ENCODE measurements around the gene FOXO3.

FOXO3 gene

DNA sequence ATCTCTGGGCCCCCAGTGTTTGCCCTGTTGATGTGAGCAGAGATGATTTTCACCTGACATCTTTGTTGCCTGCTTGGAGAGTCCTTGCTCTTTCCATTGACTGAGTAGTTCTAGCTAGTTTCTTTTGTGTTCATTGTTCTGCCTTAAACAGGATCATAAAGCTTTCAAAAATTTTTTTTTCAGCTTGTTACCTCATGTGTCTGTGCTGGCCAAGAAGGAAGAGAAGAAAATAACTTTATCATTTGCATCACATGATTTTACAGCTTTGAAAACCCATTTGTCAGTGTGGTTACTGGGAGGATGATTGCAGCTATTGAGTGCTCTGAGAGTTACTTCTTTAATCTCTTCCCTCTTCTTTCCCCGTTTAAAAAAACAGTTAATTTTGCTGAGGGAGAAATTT is 16.0 kb downstream of the FOXO3 start:
- DNase-seq (ENCODE audit: low spot score), result no peak

DNA sequence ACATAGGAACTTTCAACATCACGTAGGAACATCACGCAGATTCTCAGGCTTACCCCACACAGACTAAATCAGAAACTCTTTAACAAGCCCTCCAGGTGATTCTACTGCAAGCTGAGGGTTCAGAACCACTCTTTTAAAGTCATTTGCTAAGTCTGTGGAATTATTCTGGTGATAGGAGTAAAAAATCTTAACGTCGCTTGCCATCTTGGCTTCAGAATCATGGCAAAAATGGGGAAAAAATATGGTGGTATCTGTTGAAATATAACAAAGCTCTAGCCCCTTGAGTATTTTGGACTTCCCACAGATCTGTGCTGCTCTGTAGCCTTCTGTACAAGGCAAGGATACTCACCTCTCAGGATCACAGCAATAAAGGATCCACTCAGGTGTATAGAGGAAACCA is 17.4 kb downstream of the FOXO3 start:
- no peak for DNase-seq (ENCODE audit: low spot score)

DNA sequence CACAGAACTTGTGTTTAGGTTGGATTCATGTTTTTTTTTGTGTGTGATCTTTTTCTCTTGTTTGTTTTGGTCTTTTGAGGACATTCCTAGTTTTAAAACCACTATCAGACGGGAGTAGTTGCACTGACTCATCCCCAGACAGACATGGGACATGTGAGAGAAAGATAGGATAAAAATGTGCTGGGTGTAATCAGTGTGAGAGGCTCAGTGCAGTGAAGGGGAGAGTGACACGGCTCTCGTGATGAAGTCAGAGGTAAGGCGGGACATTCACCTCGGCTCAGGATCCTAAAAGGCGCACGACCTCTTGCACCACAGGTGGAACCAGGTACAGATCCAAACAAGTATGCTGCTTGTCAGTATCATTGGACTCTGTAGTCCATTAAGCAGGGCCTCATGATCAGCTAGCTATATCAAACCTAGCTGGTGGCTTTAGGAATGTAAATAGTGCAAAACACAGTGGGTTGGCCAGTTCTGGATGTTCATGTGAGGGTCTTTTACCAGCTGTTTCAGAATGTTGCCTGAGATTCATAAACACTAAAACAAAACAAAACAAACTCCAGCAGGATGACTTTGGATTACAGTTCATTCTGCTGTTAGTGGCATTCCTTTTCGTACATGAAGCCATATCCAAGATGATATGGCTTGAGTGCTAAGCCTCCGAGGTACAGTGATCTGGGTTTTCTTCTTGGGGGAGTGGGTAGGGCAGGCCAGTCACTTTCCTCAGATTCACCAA is 18.0 kb downstream of the FOXO3 start:
- no peak for DNase-seq (ENCODE audit: low spot score)

DNA sequence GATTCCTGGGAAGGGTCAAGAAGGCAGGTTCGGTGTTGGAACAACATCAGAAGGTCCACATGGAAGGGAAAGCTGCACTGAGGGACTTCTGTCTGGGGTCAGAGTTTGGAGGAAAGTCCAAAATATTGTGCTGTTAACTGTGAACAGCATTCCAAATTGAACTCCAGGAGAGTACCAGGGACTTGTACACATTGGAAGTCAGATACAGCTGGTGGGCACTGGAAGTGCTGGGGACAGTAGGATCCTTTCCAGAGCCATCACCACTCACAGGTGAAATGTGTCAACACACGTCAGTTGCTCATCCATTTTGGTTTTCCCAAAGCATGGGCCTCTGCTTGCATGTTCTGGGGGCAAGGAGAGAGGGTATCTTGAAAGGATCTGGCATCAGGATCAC is 18.6 kb downstream of the FOXO3 start:
- no peak for DNase-seq (ENCODE audit: low spot score)

DNA sequence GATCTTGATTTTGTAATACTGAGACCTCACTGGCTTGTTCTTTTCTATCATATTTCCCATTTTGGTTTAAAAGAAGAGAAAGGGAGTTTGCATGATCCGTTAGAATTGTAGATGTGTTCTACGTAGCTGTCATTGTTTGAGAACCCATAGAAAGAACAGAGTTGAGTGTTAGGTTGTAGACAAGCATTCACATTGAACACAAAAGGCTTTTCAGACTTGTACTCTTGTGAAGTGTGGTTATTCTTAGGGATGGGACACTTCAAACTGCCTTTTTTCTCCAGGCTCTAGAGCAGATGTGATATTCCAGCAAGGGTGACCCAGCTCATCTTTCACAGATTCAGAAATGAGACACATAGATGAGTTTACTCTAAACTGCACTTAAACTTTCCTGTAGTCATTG is 19.9 kb downstream of the FOXO3 start:
- DNase-seq (ENCODE audit: low spot score), result no peak

DNA sequence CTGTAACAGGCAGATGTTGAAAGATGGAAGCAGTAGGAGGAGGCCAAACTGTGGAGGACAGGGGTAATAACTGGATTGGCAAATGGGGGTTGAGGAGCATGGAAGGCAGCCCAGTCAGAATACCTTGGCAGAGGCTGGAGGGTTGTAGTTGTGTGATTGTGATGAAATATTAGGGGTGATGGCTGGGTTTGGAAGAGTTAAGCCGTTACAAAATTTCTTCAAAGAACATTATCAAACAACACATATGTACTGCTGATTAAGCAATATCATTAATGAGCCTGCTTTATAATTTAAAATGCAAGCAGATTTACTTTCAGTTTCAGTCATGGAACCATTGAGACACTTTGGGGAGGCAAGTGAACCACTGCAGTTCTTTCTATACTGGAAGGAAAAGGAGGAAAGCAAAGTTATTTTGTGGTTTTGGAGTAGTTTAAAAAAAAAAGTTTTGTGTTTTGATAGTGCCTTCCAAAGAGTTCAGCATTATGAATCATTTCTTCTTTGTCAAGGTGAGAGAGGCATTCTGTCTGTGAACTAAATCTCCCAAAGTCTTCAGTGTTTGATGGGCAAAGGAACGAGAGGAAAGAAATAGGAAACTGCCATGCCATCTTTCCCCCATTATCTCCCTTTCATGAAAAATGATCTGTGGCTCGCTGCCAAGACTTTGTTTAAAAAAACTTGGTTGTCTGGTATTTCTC is 20.7 kb downstream of the FOXO3 start:
- DNase-seq (ENCODE audit: low spot score), result no peak

DNA sequence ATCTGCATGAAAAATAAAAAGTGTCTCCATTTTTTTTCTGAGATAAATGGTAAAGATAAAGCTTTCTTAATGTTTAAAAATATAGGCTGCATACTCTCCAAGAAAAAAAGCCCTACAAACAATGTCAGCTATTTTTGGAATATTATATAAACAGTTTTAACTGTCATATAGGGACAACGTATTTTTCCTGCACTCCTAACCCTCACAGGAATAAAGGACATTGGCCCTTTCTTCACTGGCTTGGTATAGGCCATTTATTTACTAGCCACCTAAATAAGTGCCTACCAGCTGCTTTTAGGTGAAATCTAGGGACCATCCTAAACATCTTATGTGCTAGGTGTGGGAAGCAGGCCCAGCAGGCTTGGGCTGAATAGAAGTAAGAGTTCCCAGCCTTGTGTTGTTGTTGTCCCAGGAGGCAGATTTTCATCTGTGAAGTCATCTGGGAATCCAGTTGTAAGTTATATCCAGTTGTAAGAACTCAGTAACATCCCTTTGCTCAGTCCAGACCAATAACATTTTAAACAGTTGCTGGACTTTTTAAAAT is 21.3 kb downstream of the FOXO3 start:
- no peak for DNase-seq (ENCODE audit: low spot score)

DNA sequence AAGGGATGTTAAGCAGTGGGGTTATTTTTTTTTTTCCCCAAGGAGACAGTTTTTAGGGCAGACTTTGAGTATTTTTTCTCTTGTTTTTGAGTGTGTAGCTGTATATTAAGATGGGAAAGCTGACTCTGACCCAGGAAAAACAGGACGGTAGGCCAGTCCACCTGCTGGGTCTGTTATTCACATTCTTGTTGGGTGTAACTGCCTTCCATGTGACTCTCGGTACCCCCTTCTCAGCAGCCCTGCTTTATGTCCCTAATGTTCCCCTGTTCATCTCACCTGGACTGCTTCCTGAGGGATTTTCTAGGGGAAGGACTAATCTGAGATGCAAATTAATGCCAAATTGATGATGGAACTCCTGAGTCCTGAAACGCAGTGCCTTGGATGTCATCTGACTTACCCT is 21.9 kb downstream of the FOXO3 start:
- no peak for DNase-seq (ENCODE audit: low spot score)

DNA sequence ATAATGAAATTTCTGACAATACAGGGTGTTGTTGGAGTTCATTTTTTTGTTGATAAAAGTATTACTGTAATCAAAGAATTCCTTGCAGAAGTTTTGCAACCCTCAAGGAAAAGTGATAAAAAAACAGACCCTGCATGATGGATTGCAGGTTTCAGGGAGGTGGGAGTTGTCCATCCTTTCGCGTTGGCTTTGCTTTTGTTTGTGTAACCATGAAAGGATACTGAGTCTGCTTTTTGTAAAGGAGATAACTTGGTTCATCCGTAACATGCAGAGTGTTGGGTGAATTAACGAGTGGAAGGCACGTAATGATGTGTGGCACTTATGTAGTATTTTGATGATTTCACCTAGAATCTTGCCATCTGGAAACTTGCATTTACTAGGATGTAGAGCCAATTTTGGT is 23.6 kb downstream of the FOXO3 start:
- no peak for DNase-seq (ENCODE audit: low spot score)

DNA sequence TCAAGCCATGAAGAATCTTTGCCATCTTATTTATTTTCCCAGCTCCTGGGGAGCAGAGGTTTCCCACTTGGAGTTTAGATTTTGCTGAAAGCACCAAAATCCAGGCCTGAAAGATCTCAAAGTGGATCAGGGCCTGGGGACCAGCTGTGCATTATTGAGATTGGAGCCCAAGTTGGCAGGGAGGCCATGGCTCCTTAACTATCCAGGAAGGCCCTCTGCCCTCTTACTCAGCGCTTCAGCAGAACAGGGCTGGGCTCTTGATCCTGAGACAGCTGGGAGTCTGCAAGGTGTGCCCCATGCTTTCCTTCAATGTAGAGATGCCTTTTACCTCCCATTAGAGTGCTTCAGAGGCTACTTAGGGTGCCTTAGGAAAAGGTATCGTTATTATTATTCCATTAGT is 24.6 kb downstream of the FOXO3 start:
- no peak for DNase-seq (ENCODE audit: low spot score)

DNA sequence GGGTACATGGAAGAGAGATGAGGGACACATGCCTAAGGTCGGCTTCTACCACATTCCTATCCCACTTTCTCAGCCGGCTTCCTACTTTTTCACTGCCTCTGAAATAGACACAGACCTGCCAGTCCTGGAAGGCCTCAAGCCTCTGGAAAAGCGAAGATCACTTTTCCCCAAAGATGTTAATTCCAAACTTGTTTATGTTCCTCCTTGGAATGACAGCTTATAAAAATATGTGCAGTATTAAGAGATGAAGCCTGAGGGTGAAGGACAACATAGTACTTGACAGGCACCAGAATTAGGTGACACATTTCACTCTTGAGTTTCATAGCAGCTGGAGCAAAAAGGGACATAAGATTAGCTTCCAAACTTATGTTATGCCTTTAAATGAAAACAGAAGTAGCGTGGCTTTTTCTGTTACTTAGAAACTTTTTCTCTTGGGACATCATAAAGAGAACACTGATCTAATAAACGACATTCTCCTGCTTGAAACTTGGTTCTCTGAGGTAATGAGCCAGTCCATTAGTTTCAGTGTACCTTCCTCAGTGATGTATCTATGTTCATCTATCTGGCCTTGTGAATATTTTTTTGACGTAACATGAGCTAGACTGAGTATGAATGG is 25.3 kb downstream of the FOXO3 start:
- no peak for DNase-seq (ENCODE audit: low spot score)

DNA sequence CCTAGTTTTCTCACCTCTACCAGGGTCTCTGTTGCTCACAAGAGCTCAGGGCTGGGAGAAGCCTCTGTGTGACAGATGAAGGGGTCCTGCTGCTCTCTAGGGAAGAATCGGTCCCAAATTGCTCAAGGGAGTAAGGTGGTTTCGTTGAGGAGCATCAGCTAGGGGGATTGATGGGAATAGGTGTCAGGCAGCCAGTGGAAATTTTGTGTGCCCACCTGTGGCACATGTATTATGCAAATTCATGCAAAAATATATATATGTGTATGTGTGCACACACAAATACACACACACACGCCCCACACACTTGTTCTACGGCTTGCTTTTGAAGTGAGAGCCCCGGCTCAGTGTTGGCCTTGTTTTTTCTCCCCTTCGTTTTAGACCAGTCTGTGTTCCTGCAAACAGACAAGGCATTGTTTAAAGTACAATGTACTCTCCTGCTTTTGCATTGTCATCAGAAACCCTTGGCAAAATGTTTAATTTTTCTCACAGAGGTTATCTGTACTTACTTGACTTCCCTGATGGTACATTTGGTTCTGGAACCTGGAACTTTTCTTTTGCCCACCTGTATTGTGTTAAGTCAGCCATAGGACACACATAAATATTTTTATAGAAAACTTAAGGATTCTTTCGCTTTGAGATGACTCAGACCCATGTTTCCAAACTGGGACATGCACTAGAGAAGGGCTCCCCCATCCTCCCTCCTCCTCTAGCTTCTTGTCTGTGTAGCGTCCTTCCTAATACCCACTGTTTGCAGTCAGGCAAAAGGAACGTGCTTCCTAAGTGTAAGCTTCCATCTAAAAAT is 26.7 kb downstream of the FOXO3 start:
- no peak for DNase-seq (ENCODE audit: low spot score)

DNA sequence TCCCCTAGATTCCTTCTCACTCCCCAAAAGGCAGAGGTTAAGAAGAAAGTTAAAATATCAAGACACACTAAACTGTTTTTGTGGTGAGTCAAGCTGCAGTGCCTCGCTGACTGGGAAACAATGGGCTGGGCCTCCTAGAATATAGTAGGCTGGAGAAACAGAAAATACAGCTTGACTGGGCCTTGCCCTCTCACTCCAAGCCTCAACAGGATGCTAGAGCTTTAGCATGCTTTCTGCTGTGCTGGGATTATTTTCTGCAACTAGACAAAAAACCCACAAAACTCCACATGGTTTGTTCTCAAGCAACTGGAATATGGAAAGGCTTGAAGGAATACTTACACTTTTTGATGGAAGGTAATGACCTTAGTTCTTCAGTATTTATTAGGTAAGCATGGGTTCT is 27.9 kb downstream of the FOXO3 start:
- no peak for DNase-seq (ENCODE audit: low spot score)

DNA sequence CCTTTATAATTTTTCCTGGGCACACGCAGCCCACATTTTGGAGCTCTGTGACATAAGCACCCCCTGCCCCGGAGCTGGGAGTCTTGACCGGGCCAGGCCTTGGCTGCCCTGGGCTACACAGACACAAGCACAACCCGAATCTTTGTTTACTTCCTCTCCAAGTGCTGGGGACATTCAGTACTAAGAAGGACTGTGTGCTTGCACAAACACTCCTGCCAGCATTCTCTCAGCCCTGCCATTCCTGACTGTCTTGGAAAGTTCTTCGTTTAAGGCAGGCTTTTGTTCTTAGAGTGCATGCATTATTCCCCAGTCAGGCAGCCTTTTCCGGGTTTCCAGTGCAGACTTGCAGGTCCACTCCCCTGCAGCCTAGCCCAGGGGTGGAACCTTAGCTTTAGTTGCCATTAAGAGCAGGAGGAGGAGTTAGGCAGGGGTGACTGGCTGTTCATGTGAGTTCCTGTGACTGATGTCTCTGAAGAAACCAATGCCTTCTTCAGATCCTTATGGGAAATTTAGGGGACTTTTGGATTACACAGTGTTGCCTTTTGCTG is 28.6 kb downstream of the FOXO3 start:
- peak; percentile 65 for DNase-seq (ENCODE audit: low spot score)

DNA sequence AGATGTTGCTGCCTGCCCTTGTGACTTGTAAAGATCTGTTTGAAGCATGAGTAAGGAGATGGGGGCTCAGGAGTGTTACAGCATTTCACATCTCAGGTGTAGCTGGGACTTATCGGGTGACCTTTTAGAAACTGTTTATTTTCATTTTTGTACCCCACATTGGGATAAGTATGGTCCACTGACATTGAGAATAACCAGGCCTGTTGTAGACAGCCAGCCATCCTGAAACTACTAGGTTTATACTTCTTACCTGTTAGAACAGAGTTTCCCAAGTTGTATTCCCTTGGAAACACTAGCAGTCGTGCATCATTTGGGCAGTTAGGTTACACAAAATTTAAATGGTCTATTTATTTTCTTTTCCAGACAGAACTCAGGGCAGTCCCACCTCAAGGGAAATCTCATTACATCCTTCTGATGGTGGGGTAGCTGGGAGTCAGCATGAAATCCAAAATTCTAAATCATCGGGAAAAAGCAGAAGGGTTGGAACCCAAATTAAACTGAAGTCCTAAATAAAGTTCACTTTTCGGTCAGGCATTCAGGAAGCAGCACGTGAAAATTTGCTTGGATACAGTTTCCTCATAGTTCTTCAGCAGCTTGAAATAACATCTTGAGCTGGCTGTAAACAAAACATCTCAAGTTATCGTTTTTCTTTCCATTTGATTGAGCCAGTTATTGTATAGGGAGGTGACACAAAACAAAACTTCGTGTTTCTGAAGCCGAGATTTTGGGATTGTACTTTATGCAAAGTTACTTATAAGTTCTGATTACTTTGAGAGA is 30.5 kb downstream of the FOXO3 start:
- no peak for DNase-seq (ENCODE audit: low spot score)

DNA sequence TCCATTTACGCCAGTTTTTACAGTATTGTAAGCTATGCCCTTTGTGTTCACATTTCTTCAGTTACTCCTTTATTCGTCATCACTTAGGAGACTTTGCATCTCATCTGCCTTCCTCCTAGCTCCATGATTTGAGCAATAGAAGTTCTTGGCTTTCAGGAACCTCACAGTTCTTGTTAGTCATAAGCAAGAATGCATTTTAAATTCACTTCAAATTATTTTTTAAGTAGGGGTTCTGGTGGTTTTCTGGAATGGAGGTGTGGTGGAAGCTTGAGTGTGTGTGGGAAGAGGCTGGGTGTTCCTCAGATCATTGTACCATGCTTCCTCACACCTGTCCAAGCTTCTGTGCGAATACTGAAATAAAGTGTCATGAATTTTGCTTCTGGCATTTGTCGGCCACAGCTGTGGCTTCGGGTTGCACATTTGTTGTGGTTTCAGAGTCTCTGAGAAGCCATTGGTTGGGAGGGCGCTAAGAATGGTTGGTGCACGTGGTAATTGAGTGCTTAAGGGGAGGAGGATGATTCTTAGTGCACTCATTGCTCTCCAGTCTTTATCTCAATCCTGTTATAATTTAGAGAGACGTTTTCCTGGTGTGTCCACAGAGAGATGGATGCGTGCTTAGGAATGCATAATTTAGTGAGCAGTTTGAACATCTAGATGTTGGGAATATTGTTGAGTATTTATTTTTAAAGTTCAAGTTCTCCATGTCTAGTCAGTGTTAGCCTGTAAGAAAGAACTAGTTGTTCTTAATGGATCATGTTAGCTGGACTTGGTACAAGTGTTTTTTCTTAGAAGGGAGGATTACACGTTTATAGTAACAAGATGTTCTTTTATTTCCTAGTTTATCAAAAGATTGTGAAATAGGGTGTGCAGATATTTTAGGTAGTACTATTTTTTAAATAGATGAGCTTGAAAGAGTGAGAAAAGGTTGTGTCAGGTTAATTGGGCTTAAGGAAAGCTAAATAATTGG is 31.9 kb downstream of the FOXO3 start:
- no peak for DNase-seq (ENCODE audit: low spot score)

DNA sequence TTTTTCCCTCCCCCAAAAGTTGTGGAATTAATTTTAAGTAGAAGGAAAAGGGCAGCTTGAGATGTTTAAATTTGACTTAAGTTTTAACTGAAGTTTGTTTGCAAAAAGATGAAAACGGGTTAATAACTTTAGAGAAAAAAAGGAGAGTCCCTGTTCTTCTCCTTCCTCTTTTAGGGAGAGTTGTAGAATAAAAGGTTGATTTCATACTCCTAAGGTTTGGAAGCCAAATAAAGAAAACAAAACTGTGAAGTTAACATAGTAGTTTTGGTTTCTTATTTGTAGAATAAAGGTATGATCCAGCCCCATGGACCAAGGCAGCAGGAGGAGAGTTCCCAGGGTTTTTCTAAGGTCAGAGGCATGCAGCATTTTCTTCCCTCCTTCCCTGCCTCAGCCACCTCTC is 33.4 kb downstream of the FOXO3 start:
- no peak for DNase-seq (ENCODE audit: low spot score)

DNA sequence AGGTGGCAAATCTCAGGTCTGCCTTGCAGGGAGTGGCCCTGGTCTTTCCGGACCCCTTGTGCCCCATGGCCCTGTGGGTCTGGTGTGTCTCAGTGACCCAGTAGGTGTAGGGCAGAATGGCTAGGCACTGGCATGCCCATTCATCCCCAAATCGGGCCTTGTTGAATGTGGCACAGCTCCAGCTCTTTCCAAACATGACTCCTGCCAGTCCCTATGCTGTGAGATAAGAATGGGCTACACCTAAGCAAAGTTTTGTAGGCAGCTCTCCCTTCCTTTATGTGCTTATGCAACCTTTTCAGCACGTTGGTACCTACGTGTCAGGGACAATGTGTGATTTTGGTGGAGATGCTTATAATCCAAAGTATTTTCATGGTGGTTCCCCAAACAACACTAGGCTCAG is 33.9 kb downstream of the FOXO3 start:
- DNase-seq (ENCODE audit: low spot score), result no peak

DNA sequence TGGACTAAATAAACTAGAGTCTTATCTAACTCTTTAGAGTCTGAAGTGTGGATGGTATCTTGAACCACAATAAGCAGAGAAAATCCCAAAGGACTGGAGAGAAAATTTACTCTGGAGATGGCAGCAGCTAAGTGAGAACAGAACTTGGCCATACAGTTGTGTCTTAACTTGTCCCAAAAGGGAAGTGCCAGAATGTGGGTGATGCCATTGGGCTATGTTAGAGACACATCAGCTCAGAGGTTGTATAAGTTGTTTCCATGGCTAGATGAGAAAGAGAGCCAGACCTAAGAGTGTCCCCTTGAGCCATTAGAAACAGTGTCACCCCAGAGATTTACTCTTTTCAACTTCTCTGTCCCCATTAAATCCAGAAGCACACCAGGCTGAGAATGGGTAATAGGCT is 36.2 kb downstream of the FOXO3 start:
- DNase-seq (ENCODE audit: low spot score), result no peak
